Endodermal cell (in vitro differentiated cells): ENCODE measurements around the gene VWA3B. TPM values are rescaled to one million over a fixed set of nuclear protein-coding genes. Genes with fewer than 3 reads are reported as not detected.
"Not testable (repeated sequence)": the region's sequence is repeated elsewhere in the genome, so short reads cannot be mapped to it uniquely, and the experiment has no call there.

Experiments used
- DNase-seq: peaks from one replicate; pipeline ENCODE4 v3.0.0-alpha.2; 2017
- H3K27ac ChIP-seq: 2 replicates; pipeline ENCODE4 v1.5.1; 2013; ENCODE audit warnings: mild to moderate bottlenecking, low read depth, low read length, moderate library complexity
- H3K27me3 ChIP-seq: 2 replicates; pipeline ENCODE4 v1.6.1; 2013; ENCODE audit warnings: mild to moderate bottlenecking, low read length, moderate library complexity; ENCODE audit not compliant: insufficient read depth, control insufficient read depth, poor library complexity, severe bottlenecking
- H3K36me3 ChIP-seq: 2 replicates; pipeline ENCODE4 v1.7.0; 2013; ENCODE audit warnings: mild to moderate bottlenecking, low read length, moderate library complexity; ENCODE audit not compliant: control insufficient read depth, insufficient read depth
- H3K4me1 ChIP-seq: one replicate; pipeline ENCODE4 v1.7.0; 2013; ENCODE audit warnings: low read length; ENCODE audit not compliant: control insufficient read depth, insufficient read depth
- H3K4me3 ChIP-seq: 2 replicates; pipeline ENCODE4 v1.5.1; 2013; ENCODE audit warnings: mild to moderate bottlenecking, low read length, moderate library complexity
- H3K9ac ChIP-seq: 2 replicates; pipeline ENCODE4 v1.6.1; 2013; ENCODE audit warnings: mild to moderate bottlenecking, low read length, moderate library complexity; ENCODE audit not compliant: poor library complexity, severe bottlenecking; ENCODE audit errors: extremely low read depth
- H3K9me3 ChIP-seq: 2 replicates; pipeline ENCODE4 v1.6.1; 2013; ENCODE audit warnings: mild to moderate bottlenecking, low read length, moderate library complexity; ENCODE audit not compliant: control insufficient read depth
- H3K27ac Mint-ChIP-seq: 2 replicates; pipeline ENCODE4 v1.8.0; 2020; ENCODE audit warnings: mixed read lengths
- H3K27me3 Mint-ChIP-seq: 2 replicates; pipeline ENCODE4 v1.8.0; 2021; ENCODE audit warnings: mild to moderate bottlenecking, mixed read lengths; ENCODE audit not compliant: insufficient read depth
- H3K36me3 Mint-ChIP-seq: 2 replicates; pipeline ENCODE4 v1.8.0; 2020; ENCODE audit warnings: low read depth, mixed read lengths
- H3K4me1 Mint-ChIP-seq: 2 replicates; pipeline ENCODE4 v1.8.0; 2020; ENCODE audit warnings: mixed read lengths
- H3K4me3 Mint-ChIP-seq: 2 replicates; pipeline ENCODE4 v1.8.0; 2020; ENCODE audit warnings: mild to moderate bottlenecking, moderate library complexity, mixed read lengths
- H3K9me3 Mint-ChIP-seq: 2 replicates; pipeline ENCODE4 v1.8.0; 2020; ENCODE audit warnings: mild to moderate bottlenecking, mixed read lengths
- WGBS, 2 experiments: methylation state at CpG; one replicate each; pipeline versions ENCODE4 v1.1.5 to v1.1.7; 2013; ENCODE audit warnings: missing lambda C conversion rate in 2 of 2, mixed read lengths in 1 of 2; ENCODE audit not compliant: insufficient coverage in 1 of 2, insufficient read length in 1 of 2; 5-methylcytosine and 5-hydroxymethylcytosine counted together
- total RNA-seq, 2 donors: library from RNA; stranded (reverse); fragmentation: NEBNext Ultra II Directional in 1 of 2; extraction: Animal tissue kit (Norgen Biotek cat#: 25700) in 1 of 2; gene quantifications; 2 replicates in 1 of 2; 3 replicates in 1 of 2; pipeline ENCODE4 v1.2.1, GENCODE V29; 2021
- TF ChIP-seq, protein P1 (sequence below): fragments of 200-600 bp; sonication (generic); conservative IDR thresholded peaks from 2 replicates; pipeline ENCODE4 v1.5.0; 2021; ENCODE audit warnings: antibody characterized with exemption, mild to moderate bottlenecking

VWA3B gene
- total RNA-seq, 2 donors from 2014 or later = 0.38 to 0.64 TPM

- H3K4me1 Mint-ChIP-seq = peaks cover 53% of the 10 kb centered on the region
- H3K9me3 ChIP-seq = peaks cover 3% of the 10 kb centered on the region
- TF ChIP-seq, protein P1, sequence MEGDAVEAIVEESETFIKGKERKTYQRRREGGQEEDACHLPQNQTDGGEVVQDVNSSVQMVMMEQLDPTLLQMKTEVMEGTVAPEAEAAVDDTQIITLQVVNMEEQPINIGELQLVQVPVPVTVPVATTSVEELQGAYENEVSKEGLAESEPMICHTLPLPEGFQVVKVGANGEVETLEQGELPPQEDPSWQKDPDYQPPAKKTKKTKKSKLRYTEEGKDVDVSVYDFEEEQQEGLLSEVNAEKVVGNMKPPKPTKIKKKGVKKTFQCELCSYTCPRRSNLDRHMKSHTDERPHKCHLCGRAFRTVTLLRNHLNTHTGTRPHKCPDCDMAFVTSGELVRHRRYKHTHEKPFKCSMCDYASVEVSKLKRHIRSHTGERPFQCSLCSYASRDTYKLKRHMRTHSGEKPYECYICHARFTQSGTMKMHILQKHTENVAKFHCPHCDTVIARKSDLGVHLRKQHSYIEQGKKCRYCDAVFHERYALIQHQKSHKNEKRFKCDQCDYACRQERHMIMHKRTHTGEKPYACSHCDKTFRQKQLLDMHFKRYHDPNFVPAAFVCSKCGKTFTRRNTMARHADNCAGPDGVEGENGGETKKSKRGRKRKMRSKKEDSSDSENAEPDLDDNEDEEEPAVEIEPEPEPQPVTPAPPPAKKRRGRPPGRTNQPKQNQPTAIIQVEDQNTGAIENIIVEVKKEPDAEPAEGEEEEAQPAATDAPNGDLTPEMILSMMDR = no peak
- no peaks in the 10 kb centered on the region for H3K9me3 Mint-ChIP-seq
- H3K27ac ChIP-seq = no peak overlapping the region
- H3K36me3 Mint-ChIP-seq = no peaks in the 10 kb centered on the region
- WGBS, 2 experiments = 93 to 96% methylated on average over 9 to 14 of the region's 15 CpGs
- H3K27me3 Mint-ChIP-seq = peaks cover 26% of the 10 kb centered on the region
- no peak overlapping the region for H3K27ac Mint-ChIP-seq
- no peaks in the 10 kb centered on the region for H3K27me3 ChIP-seq
- peaks cover 23% of the 10 kb centered on the region for H3K4me1 ChIP-seq
- H3K36me3 ChIP-seq = no peaks in the 10 kb centered on the region
- H3K9ac ChIP-seq = no peak overlapping the region
- no peak overlapping the region for H3K4me3 ChIP-seq
- no peak overlapping the region for H3K4me3 Mint-ChIP-seq
- no peak for DNase-seq
Observed at GRCh38 chr2:98127229-98127989, 40.4 kb downstream of the VWA3B start.

DNA sequence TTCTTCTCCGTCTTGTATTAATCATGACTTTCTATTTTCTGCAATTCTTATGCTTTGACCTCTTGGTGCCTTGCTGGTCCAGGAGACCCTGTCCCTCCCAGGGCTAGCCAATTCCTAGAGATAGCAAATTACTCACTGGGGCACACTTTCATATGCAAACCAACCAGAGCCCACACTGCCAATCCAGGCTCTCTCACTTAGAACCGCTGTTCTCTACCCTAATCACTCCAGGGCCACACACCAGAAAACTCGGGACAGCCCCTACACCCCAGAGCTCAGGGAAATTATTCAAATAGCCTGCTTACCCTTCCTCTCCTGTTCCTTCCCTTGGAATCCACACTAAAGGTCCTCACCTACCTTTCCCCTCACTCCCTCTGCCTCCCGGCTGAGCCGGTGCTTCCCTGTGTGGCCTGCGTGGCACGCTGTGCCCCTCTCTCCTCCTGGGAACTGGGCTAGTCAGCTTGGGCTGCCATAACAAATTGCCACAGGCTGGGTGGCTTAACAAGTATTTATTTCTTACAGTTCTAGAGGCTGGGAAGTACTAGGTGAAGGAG lies 41.7 kb downstream of the VWA3B start:
- WGBS, 2 experiments = 70 to 75% methylated on average over 3 to 7 of the region's 7 CpGs
- no peaks in the 10 kb centered on the region for H3K27me3 ChIP-seq
- H3K9ac ChIP-seq = no peak overlapping the region
- H3K4me1 Mint-ChIP-seq = peaks cover 61% of the 10 kb centered on the region
- no peak overlapping the region for H3K4me3 Mint-ChIP-seq
- H3K4me1 ChIP-seq = peaks cover 25% of the 10 kb centered on the region
- H3K36me3 ChIP-seq = no peaks in the 10 kb centered on the region
- H3K4me3 ChIP-seq = no peak overlapping the region
- peaks cover 3% of the 10 kb centered on the region for H3K9me3 ChIP-seq
- no peaks in the 10 kb centered on the region for H3K9me3 Mint-ChIP-seq
- H3K27ac Mint-ChIP-seq = no peak overlapping the region
- no peaks in the 10 kb centered on the region for H3K36me3 Mint-ChIP-seq
- no peak overlapping the region for H3K27ac ChIP-seq
- TF ChIP-seq, protein P1 = no peak
- peaks cover 20% of the 10 kb centered on the region for H3K27me3 Mint-ChIP-seq
- no peak for DNase-seq

- Histone ChIP-seq H3K9ac (peak overlapping the region; percentile 41), H3K4me1 (peaks cover 24% of the 10 kb centered on the region)
- not testable (repeated sequence) for H3K36me3 ChIP-seq, DNase-seq, H3K27me3 ChIP-seq, H3K9me3 Mint-ChIP-seq, H3K36me3 Mint-ChIP-seq, H3K27ac ChIP-seq, H3K4me3 ChIP-seq, H3K9me3 ChIP-seq
- Mint-ChIP-seq H3K4me3 (peak overlapping the region; percentile 27), H3K27me3 (peaks cover 10% of the 10 kb centered on the region), H3K4me1 (peaks cover 70% of the 10 kb centered on the region), H3K27ac (peak overlapping the region; percentile 73)
- 44% methylated on average over 5 of the region's 5 CpGs; no CpG with 5 or more reads in 1 of the 2 experiments for WGBS, 2 experiments
Observed at GRCh38 chr2:98130073-98130472, 43.1 kb downstream of the VWA3B start.
